GM21737 (cell line): ENCODE results near the gene CHD6.

ENCODE experiments used
- ATAC-seq: cut with Tn5 transposase; IDR thresholded peaks from one replicate; pipeline ENCODE4 v1.9.1; 2021; ENCODE audit warnings: mild to moderate bottlenecking, moderate library complexity; ENCODE audit not compliant: unreplicated experiment

Gene CHD6

DNA sequence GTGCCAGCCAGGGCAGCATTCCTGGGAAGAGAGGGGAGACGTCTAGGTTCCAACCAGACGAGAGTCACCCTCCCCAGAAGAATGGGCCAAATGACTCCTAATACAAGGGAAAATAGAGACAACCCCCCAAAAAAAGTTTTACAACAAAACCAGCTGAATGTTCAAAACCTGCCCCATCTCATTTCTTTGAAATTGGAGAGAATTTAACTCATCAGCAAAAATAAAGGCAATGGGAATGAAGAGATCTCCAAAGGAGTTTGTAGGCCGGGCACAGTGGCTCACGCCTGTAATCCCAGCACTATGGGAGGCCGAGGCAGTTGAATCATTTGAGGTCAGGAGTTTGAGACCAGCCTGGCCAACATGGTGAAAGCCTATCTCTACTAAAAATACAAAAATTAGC lies 241.8 kb downstream of the CHD6 start:
- ATAC-seq = no peak

- ATAC-seq = no peak
Measured at GRCh38 chr20:41375846-41376245, 242.3 kb downstream of the CHD6 start.

DNA sequence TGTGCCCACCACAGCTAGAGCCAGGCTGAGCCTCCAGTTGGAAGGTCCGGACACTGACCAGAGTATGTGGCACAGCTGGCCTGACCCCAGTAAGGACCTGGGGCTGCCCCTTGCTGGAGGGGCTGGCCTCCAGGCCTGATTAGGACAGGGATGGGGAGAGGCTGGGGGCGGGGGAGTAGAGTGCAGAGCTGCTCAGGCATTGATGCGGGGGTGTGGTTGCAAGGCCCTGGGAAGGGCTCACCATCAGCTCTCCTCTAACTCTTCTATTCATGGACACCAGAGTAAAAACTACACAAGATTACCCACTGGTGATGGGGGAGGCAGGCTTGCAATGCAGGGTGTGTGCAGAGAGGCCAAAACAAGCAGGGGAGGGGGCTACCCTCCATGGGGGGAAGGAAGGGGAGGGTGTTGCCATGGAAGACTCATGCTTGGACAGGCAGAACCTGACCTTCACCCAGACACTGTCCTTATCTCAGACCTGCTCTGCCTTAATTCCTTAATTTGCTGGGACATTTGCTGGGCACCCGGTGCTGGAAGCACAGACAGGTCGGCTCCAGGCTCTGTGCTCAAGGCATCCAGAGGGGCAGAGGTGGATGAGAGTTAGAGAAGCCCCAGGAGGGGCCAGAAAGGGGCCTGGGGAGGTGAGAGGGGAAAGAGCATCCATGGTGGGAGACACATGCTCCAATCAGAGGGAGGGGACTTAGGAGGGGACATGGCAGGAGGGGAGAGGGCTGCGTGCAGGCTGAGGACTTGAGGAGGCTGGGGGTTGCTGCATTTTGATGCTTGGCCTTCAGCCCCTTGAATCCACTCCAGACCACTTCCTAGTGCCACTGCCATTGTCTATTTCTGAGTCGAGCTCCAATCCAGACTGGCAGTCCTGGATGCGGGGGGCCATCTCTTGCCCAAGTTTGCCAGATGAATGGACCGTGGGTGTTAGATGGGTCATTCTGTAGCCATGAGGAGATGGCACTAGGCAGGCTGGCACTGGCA lies 244.0 kb downstream of the CHD6 start:
- no peak for ATAC-seq

- ATAC-seq = no peak
Measured at GRCh38 chr20:41373251-41373783, 244.9 kb downstream of the CHD6 start.

DNA sequence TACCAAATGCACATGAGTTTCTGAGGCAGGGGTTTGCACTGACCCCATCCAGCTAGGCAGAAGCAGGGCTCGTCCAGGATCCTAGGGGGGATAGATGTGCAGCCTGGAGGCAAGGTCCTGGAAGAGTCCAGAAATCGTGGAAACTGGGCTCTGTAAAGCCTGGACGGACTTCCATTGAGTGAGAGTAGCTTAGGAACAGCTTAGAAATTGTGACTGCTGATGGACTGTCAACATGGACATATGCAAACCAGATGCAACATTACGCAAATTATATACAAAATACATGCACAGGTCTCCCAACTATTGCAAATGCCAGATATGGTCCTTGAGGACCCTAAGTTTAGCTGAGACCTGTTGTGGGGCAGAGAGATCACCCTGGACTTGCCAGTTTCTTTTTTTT lies 246.8 kb downstream of the CHD6 start:
- ATAC-seq = no peak

GRCh38 chr20:41370176-41370575 lies 248.0 kb downstream of the CHD6 start:
- no peak for ATAC-seq

GRCh38 chr20:41369673-41370072 lies 248.5 kb downstream of the CHD6 start:
- no peak for ATAC-seq

DNA sequence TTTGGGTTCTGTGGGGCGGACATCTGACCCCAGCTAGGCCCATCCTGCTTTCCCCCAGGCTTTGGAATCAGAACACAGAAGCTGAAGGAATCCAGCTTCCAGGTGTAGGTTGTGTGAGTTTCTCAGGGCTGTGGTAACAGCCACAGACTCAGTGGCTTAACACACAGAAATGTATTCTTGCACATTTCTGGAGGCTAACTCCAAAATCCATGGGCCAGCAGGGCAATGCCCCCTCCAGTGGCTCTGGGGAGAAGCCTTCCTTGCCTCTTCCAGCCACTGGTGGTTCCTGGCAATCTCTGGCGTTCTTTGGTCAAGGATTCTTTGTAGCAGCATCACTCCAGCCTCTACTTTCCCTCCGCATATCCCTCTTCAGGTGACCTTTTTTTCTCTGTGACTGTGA lies 250.2 kb downstream of the CHD6 start:
- ATAC-seq = no peak

DNA sequence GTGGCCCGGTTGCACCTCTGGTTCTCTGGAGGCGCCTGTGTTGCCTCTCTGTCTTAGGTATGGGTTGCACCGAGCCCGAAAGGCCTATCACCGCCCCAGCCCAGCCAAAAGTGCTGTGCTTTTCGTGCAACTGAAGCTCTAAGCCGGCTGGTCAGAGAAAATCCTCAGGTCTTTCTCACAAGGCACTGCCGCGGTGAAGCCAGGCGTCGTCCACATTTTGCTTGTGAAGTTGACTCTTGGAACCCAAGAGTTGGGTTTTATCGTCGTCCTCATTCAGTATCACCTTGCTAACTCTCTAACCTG lies 250.8 kb downstream of the CHD6 start:
- ATAC-seq = no peak

DNA sequence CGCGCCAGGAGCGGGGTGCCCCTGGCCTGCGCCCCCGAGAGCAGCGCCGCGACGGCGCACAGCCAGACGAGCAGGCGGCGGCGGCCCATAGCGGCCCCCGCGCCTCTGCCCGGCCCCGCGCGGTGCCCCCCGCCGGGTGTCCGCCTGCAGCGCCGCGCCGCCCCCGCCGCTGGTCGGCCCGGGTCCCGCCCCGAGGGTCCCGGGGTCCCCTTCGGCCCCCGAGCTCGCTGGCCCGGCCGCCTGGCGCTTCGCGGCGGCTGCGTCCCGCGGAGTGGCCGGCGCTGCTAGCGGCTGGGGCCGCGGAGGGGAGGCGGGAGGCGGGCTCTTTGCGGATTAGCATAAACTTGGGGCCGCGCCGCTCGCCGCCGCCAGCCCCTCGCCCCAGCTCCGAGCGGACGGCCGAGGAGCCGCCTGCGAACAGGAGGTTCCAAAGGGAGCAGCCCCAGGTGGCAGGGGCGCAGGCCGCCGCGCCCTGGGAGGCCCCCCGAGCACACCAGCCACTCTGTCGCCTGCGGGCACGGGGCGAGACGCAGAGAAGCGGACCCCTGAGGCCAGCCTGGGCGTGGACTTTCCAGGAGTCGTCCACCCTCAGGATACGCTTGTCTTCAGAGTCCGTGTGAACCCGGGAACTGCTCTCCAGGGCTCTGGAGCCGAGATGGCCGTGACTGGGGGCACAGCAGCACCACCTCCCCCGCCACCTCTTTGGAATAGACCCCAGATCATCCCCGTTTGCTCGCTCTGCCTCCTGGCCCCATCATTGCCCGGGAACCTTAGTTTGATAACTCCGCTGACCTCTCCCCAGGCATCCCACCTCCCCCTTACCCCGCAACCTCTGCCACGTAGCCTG lies 251.4 kb downstream of the CHD6 start, which contains the start of gene EMILIN3:
Gene EMILIN3 (minus strand): TSS at position 273 of the 847 bp plus-strand sequence. CDS start 184 bp downstream, at position 89.
- no peak for ATAC-seq

GRCh38 chr20:41365777-41366545 lies 252.2 kb downstream of the CHD6 start:
- no peak for ATAC-seq

DNA sequence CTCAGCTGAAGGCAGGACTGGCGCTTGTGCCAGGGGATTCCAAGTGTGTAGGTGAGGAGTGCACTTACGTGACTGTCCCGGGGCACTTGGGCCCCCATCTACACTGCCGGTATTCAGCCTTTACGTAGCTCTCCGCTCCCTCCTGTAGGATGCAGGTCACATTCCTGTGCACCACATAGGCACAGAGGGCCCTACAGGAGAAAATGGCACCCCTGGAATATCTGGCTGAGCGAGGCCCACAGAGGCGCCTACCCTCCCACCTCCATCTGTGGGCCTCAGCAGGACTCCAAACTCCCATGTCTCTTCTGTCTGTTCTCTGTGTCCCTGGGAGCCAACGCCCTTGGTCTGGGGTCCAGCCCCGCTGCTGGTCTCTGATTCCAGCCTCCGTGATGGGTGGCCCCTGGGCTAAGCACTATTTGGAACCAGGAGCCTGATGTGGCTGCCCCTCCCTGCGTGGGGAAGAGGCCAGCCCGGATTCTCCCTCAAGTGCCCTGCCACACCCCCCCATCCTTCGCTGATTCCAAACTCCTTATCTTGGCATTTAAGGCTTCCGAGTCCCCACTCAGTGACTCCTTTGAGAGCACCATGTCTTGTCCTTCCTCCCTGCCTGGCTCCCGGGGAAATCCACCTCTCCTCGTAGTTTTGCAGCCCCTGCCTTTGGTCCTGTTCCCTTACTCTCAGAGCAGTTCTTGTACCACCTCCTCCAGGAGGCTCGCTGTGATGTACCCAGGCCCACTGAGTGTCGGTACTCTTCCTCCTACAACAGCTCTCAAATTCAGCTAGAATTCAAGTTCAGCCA lies 253.0 kb downstream of the CHD6 start:
- no peak for ATAC-seq

- no peak for ATAC-seq
Measured at GRCh38 chr20:41364236-41364855, 253.8 kb downstream of the CHD6 start.

GRCh38 chr20:41363601-41364000 lies 254.6 kb downstream of the CHD6 start:
- no peak for ATAC-seq

DNA sequence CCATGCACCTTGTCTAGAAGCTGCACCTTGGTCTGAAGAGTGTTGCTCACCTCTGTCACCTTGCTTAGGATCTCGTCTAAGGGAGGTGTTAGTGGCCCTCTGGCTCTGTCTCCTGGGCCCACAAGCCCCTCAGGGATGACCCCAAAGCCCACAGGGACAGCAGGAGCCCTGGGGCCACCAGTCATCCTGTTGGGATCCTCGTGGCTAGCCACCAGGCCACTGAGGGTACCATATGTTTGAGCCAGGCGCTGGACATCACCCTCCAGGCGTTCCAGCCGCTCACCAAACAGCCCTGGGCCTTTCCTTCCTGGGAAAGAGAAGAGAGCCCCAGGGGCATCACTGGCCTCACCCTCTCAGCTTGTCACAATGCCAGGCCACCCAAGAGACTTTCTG lies 255.4 kb downstream of the CHD6 start:
- no peak for ATAC-seq

- ATAC-seq = no peak
Measured at GRCh38 chr20:41361757-41362747, 256.1 kb downstream of the CHD6 start.

DNA sequence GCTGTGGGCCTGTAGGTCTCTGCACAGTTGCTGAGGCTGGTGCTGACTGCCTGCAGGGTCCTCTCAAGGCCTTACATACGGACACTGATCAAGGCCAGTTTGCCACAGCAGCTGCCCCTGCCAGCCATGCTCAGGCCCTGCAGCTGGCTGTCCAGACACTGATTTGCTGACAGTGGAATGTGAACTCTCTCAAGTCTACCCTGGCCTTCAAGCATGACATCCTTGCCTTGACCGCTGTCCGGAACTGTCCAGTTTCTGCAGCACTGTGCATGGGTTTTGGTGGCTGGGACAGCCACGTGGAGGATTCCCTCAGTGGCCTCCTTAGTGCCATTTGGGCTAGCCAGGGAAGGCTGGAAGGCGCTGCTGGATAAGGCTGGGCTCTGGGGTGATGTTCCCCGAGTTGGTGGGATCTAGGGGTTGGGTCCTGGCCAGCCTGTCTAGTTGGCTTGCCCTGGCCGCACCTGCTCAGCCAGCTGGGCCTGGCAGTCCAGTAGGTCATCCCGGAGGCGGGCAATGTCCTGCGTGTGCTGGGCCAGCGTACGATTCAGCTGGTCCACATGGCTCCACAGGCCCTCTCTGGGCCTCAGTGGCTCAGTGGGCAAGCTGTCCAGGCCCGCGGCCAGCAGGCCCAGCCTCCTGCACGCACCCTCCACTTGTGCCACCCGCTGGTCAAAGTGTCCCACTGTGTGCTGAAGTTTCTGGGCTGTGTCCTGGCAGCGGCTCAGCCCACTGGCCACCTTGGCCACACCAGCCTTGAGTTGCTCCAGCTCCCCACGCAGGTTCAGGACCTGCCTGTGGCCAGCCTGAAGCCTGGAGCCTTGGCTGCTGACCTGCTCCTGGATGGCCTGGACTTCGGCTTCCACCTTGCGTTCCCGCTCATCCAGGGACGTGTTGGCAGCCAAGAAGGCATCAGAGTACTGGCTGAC lies 257.1 kb downstream of the CHD6 start:
- no peak for ATAC-seq
